AG04450 (cell line): ENCODE data around the gene SMIM32. TPM values are rescaled to one million over a fixed set of nuclear protein-coding genes. Genes with fewer than 3 reads are reported as not detected.

Source experiments
- CTCF ChIA-PET: fragments of 300-600, 350-600 bp; formaldehyde crosslinking; extraction: SDS; loops from one replicate; lab custom pipeline; 2022; ENCODE audit warnings: antibody characterized with exemption, inconsistent platforms; lab: Charles Lee
- POLR2A ChIA-PET: fragments of 350-600 bp; formaldehyde crosslinking; extraction: SDS; loops from one replicate; lab custom pipeline; 2021; ENCODE audit warnings: antibody characterized with exemption, inconsistent platforms; lab: Yijun Ruan, JAX
- DNase-seq: peaks from one replicate; pipeline ENCODE4 v3.0.0-alpha.2; 2011; ENCODE audit warnings: low read depth, low spot score
- H3K27ac ChIP-seq: one replicate; pipeline ENCODE4 v1.5.1; 2012; ENCODE audit warnings: low read depth, low read length, control low read depth
- H3K27me3 ChIP-seq: one replicate; pipeline ENCODE4 v1.6.0; 2012; ENCODE audit warnings: low read length; ENCODE audit not compliant: control insufficient read depth, insufficient read depth
- H3K4me3 ChIP-seq: 2 replicates; pipeline ENCODE4 v1.5.1; 2011; ENCODE audit warnings: mild to moderate bottlenecking, low read depth, low read length, control low read depth
- H3K9me3 ChIP-seq: 2 replicates; pipeline ENCODE4 v1.5.1; 2012; ENCODE audit warnings: low read length; ENCODE audit not compliant: control insufficient read depth, insufficient read depth
- polyA plus RNA-seq: library from polyadenylated mRNA; depleted of rRNA; stranded (reverse); fragments of >200 nt; gene quantifications from 2 replicates; pipeline ENCODE4 v1.2.3, GENCODE V29; 2011
- TF ChIP-seq, protein P1 (sequence below): IDR thresholded peaks from 2 replicates; pipeline ENCODE4 v1.5.1; 2011; ENCODE audit warnings: low read depth, low read length, control low read depth, inconsistent platforms

SMIM32 gene
- polyA plus RNA-seq, 1 experiment = not detected

DNA sequence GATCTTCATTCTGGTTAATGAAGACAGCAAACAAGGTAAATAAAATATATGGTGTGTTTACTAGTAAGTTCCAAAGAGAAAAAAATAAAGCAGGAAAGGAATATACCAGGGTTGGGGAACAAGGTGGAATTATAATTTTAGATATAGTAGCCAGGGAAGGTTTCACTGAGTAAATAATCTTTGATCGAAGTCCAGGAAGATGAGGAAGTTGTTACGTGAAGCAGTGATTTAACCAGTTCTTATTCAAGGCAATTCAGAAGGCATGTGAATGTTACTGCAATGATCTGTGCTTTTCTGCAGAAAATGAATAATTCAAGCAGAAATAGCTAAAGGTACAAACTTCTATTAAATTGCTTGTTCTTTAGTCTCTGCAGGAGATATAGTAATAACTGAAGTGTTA lies 6.2 kb downstream of the SMIM32 start:
- Histone ChIP-seq H3K4me3 (no peak overlapping the region), H3K9me3 (no peaks in the 10 kb centered on the region; the same call in 1 of the 2 replicates), H3K27me3 (peaks cover 10% of the 10 kb centered on the region), H3K27ac (no peak overlapping the region)
- TF ChIP-seq, protein P1, sequence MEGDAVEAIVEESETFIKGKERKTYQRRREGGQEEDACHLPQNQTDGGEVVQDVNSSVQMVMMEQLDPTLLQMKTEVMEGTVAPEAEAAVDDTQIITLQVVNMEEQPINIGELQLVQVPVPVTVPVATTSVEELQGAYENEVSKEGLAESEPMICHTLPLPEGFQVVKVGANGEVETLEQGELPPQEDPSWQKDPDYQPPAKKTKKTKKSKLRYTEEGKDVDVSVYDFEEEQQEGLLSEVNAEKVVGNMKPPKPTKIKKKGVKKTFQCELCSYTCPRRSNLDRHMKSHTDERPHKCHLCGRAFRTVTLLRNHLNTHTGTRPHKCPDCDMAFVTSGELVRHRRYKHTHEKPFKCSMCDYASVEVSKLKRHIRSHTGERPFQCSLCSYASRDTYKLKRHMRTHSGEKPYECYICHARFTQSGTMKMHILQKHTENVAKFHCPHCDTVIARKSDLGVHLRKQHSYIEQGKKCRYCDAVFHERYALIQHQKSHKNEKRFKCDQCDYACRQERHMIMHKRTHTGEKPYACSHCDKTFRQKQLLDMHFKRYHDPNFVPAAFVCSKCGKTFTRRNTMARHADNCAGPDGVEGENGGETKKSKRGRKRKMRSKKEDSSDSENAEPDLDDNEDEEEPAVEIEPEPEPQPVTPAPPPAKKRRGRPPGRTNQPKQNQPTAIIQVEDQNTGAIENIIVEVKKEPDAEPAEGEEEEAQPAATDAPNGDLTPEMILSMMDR = no peak
- POLR2A ChIA-PET = no interaction called here
- DNase-seq = no peak
- CTCF ChIA-PET = interaction anchor here (1.7 to 2.3 kb wide), 2 partner anchors 13 to 25 kb away, joined by 6 to 20 read pairs; no protein-coding TSS in a partner anchor

DNA sequence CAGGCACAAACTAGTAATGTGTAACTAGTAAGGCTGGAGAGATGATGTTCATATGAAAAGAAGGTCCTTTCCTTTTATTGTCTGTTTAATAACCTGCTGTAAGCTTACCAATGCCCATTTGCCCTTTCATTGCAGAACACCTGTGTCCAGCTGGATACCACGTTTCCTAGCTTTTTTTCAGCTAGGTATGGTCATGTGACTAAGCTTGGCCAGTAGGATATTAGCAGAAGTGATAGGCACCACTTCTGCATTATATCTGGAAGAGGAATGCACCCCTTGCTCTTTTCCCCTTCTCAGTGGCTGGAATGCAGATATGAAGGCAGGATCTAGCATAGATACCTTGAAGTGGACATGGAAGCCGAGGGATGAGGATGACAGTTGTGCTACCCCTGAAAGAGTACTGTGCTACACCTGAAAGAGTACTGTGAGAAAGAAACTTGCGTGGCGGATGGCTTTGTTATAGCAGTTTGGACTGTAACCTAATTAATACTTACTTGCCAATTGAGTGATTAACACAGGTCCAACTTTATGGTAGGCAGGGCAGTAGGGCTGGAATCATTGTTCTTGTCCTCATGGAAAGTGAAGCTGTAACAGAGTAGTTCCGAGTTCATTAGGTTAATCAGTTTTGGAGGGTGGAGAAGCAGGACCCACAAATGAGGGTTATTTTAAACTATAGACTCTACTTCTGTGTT lies 6.8 kb downstream of the SMIM32 start:
- TF ChIP-seq, protein P1 = no peak
- no peak overlapping the region for H3K27ac ChIP-seq
- H3K9me3 ChIP-seq = no peaks in the 10 kb centered on the region
- H3K27me3 ChIP-seq = peaks cover 3% of the 10 kb centered on the region
- no peak for DNase-seq
- no peak overlapping the region for H3K4me3 ChIP-seq
- ChIA-PET CTCF (interaction anchor here (1.7 to 2.3 kb wide), 2 partner anchors 12 to 26 kb away, joined by 6 to 20 read pairs; no protein-coding TSS in a partner anchor), POLR2A (no interaction called here)

DNA sequence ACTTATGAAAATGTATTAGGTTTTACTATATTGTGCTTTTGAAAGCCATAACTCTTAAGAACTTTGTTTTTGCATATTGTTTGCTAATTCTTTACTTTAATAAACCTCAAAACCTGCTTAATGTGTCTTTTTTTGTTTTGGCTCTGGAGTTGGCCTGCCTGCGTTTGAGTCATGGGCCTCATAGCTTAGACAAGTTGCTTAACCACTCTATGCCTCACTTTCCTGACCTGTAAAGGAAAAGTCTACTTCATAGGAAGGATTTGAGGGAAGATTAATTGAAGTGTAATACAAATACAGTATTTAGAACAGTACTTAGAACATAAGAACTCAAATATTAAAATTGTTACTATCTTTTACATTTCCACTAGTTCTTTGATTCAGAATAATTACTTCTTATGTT lies 10.3 kb downstream of the SMIM32 start:
- H3K27ac ChIP-seq = no peak overlapping the region
- no peaks in the 10 kb centered on the region for H3K9me3 ChIP-seq
- H3K27me3 ChIP-seq = no peaks in the 10 kb centered on the region
- DNase-seq = no peak
- CTCF ChIA-PET = interaction anchor here (0.7 to 3.7 kb wide), 2 partner anchors 9 to 360 kb away, joined by 4 to 31 read pairs; no protein-coding TSS in a partner anchor
- TF ChIP-seq, protein P1 = no peak
- no peak overlapping the region for H3K4me3 ChIP-seq
- POLR2A ChIA-PET = no interaction called here

DNA sequence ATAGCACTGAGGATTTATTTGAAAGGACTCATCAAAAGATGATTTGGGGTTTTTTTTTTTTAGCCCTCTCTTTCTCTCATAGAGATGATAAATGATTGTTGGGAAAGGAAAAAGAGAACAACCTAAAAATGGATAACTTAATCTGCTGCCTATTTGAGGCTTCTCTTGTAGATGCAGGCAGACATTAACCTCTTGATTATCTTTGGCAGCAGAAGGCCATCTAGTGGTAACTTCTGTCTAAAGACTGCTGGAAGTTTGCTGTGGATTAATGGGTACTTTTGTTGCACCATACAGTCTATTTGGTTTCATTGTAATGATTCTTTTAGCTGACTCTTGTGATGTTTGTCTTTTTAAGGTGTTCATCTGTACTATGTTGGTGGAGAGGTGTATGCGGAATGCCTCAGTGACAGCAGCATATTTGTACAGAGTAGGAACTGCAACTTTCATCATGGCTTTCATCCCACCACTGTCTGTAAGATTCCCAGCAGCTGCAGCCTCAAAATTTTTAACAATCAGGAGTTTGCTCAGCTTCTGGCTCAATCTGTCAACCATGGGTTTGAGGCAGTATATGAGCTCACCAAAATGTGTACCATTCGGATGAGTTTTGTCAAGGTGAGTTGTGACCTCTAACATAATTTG lies 18.8 kb downstream of the SMIM32 start:
- no peak overlapping the region for H3K27ac ChIP-seq
- TF ChIP-seq, protein P1 = peak; percentile 81
- DNase-seq = peak; percentile 32
- ChIA-PET POLR2A (no interaction called here), CTCF (interaction anchor here (0.6 to 4.9 kb wide), 44 partner anchors 9 to 838 kb away, joined by 3 to 44 read pairs (median 4); partner anchors contain the start of gene SMAD5)
- H3K4me3 ChIP-seq = no peak overlapping the region
- no peaks in the 10 kb centered on the region for H3K9me3 ChIP-seq
- no peaks in the 10 kb centered on the region for H3K27me3 ChIP-seq

DNA sequence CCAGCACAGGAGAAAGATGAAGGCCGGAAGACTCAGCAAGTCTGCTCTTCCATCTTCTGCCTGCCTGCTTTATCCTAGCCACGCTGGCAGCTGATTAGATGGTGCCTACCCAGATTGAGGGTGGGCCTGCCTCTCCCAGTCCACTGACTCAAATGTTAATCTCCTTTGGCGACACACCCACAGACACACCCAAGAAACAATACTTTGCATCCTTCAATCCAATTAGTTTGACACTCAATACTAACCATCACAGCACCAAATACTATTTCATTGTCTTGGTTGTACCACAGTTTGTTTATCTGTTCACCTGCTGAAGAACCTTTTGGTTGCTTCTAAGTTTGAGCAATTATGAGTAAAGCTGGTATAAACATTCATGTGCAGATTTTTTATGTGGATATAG lies 23.7 kb downstream of the SMIM32 start:
- no peak overlapping the region for H3K27ac ChIP-seq
- CTCF ChIA-PET = no interaction called here
- H3K4me3 ChIP-seq = no peak overlapping the region
- no peak for DNase-seq
- no peaks in the 10 kb centered on the region for H3K9me3 ChIP-seq
- POLR2A ChIA-PET = interaction anchor here (0.8 kb wide), 1 partner anchor 143 kb away, joined by 3 read pairs; no protein-coding TSS in a partner anchor
- TF ChIP-seq, protein P1 = no peak
- no peaks in the 10 kb centered on the region for H3K27me3 ChIP-seq
